SHP77 treated with DMSO at 0.1 percent for 48 hours (cell line): ENCODE measurements around the gene ARHGAP10.

Experiments
- DNase-seq: peaks from one replicate; lab custom pipeline; 2025; lab: John Stamatoyannopoulos, UW

The ARHGAP10 gene, protein sequence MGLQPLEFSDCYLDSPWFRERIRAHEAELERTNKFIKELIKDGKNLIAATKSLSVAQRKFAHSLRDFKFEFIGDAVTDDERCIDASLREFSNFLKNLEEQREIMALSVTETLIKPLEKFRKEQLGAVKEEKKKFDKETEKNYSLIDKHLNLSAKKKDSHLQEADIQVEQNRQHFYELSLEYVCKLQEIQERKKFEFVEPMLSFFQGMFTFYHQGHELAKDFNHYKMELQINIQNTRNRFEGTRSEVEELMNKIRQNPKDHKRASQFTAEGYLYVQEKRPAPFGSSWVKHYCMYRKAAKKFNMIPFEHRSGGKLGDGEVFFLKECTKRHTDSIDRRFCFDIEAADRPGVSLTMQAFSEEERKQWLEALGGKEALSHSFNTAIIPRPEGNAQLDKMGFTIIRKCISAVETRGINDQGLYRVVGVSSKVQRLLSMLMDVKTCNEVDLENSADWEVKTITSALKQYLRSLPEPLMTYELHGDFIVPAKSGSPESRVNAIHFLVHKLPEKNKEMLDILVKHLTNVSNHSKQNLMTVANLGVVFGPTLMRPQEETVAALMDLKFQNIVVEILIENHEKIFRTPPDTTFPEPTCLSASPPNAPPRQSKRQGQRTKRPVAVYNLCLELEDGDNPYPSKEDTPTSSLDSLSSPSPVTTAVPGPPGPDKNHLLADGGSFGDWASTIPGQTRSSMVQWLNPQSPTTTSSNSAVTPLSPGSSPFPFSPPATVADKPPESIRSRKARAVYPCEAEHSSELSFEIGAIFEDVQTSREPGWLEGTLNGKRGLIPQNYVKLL

GRCh38 chr4:147731580-147732517 lies at the start of gene ARHGAP10:
Gene ARHGAP10 (plus strand): TSS chr4:147732088. CDS start chr4:147732302, 214 bp downstream.
- no peak for DNase-seq

- DNase-seq = no peak
Observed at GRCh38 chr4:147682755-147683154, 49.1 kb upstream of the ARHGAP10 start.

- DNase-seq = no peak
Observed at GRCh38 chr4:147683188-147683591, 48.7 kb upstream of the ARHGAP10 start.

DNA sequence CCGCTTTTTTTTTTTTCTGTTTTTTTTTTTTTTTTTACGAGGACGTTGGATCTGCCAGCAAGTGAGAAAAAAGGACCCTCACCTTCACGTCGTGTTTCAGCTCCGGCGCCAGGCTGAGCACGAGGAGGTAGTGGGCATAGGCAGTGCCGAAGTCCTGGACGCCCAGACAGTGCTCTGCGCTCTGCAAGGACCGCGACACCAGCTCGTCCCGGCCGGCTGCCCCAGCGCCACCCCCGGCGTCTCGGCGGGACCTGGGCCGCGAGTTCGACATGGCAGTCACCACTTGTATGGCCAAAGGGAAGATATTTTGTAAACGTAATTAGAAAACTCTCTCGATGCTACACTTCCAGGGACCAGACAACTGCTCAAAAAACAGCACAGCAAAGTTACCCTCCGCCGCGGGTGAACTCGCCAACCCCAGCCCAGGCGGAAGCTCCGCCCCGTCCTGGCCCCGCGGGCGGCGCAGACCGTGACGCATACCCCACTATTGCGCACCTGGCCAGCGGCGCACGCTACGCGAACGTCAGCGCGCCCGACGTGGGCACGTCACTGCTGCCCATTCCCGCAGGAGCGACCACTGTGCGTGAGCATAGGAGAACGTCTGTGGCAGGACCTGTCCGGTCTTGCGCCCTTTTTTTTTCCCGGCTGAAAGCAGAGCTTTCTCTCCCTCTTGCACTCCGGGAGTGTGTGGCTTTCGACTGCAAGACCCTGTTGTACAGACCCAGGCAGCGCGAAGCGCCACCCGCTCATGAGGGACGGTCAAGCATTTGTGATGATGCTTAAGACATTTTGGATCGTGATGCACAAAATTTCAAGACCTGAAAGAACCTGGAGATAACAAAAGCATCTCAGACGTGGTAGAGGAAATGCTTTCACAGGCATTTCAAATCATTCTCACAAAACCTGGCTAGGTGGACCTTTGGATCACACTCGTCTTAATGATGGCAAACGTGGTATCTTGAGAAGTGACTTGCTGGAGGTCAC lies 47.9 kb upstream of the ARHGAP10 start, which contains the start of gene PRMT9:
Gene PRMT9 (minus strand): TSS at position 447 of the 984 bp plus-strand sequence. CDS start 176 bp downstream, at position 271.
- DNase-seq = peak; percentile 69

DNA sequence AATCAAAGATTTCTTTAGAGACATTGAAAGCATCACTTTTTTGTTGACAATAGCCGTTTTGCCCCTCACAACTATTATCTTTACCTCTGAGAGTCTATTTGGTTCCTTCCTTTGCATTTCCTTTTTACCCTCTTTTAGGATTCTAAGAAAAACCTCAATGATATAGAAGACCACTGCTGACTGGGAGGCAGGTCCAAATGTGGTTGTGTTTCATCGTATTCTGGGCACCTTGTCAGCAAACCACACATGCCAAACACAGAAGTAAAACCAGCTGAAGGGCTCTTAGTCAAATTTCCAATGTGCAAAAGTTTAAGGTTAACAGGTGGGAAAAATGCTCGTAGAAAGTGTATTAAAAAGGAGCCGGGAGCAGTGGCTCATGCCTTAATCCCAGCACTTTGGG lies 42.8 kb upstream of the ARHGAP10 start:
- no peak for DNase-seq

GRCh38 chr4:147691820-147692219 lies 40.1 kb upstream of the ARHGAP10 start:
- no peak for DNase-seq

DNA sequence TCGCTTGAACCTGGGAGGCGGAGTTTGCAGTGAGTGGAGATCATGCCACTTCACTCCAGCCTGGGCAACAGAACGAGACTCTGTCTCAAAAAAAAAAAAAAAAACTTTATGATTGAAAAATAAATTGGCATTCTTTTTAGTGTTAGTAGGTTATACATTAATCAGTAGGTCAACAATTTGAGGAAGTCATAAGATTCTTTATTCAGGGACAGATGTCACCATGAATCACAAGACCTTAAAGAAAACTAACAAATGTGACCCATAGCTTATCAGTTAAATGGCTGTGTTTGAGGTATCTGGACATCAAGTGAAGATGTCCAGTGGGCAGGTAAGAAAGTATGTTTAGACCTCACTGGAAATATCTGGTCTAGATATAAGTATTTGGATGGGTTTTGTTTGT lies 38.7 kb upstream of the ARHGAP10 start:
- DNase-seq = no peak

- DNase-seq = no peak
Observed at GRCh38 chr4:147696866-147697265, 35.0 kb upstream of the ARHGAP10 start.

GRCh38 chr4:147704846-147705245 lies 27.0 kb upstream of the ARHGAP10 start:
- DNase-seq = no peak

- no peak for DNase-seq
Observed at GRCh38 chr4:147707892-147708672, 23.8 kb upstream of the ARHGAP10 start.

GRCh38 chr4:147709999-147710398 lies 21.9 kb upstream of the ARHGAP10 start:
- DNase-seq = no peak

DNA sequence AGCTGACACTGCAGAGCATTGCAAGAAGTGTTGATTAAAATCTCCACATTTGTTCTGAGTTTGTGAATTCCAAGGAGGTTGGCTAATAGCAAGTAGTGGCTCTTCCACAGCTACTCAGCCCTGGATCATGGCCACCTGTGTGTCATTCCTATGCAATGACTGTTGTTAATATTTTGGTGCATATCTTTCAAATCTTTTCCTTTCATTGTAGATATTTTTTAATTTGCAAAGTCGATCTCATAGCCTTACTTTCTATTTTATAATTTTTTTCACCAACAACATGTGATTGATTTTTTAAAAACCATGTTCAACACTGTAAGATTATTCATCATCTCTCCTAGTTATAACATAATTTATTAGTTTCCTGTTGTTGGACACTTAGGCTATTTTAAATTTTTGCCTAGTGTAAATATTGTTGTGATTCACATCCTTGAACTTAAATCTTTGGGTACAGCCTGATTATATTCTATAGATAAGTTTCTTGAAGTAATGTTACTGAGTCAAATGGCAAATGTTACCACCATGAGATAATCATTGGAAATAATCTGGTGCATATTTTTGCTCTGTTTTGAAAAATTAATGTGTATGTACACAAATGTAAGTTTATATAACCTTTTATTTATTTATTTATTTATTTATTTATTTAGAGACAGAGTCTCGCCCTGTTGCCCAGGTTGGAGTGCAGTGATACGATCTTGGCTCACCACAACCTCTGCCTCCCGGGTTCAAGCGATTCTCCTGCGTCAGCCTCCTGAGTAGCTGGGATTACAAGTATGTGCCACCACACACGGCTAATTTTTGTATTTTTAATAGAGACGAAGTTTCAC lies 17.1 kb upstream of the ARHGAP10 start:
- DNase-seq = no peak

- no peak for DNase-seq
Observed at GRCh38 chr4:147717878-147718277, 14.0 kb upstream of the ARHGAP10 start.

DNA sequence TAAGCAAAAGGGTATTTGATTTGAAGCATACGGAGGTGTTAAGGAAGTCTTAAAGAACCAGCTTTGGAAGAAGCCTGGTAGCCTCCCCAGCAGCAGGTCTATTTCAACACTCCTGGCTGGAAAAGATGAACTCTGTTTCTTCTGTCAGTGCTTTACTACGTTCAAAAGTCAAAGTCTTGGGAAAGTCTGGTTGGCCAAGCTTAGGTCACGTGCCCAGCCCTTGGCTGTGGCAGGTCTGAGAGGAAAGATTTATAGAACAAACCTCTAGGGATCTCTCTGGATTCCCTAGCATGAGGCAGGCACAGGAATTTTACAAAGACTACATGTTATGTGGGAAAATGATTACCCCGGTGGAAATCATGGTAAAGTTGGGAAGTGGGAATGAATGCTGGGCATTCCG lies 8.6 kb upstream of the ARHGAP10 start:
- DNase-seq = no peak

GRCh38 chr4:147724468-147725201 lies 7.3 kb upstream of the ARHGAP10 start:
- no peak for DNase-seq

- DNase-seq = no peak
Observed at GRCh38 chr4:147725673-147726072, 6.2 kb upstream of the ARHGAP10 start.

DNA sequence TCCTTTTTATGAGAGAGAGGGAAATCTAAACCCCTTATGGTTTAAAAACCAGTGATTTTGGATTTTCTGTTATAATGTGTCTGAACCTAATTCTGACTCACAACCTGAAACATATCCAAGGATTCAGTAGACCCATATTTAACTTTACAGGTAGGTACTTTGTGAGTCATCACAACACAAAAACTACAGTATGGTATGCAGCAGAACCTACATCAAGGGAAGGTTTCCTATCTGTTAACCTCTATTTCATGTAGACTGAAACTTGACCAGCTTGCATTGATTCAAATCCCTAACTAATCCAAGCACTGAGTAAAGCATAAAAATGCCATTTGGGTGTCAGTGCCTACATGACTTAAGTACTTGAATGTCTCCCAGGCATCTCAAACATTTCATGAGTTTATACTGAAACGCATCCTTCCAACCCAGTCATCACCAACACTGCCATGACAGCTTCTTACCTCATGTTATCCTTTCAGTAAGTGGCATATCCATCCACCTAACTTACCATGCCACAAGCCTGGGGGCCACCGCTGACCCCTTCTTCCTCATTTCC lies 4.3 kb upstream of the ARHGAP10 start:
- no peak for DNase-seq

- DNase-seq = no peak
Observed at GRCh38 chr4:147730333-147730732, 1.6 kb upstream of the ARHGAP10 start.
